K562 (cell line): ENCODE measurements around the gene CORIN. TPM values are rescaled to one million over a fixed set of nuclear protein-coding genes. Genes with fewer than 3 reads are reported as not detected.

Experiments
- ATAC-seq: fragments of 200-7000 bp; cut with Tn5 transposase; 3 replicates; pipeline ENCODE4 v1.9.1; 2020; ENCODE audit warnings: moderate library complexity
- BruUV-seq: library from RNA; stranded (reverse); fragments of 400-500 nt; replicated peaks from 2 replicates; lab custom pipeline; 2021; lab: Mats Ljungman, UMichigan
- CTCF ChIA-PET: fragments of 300-600 bp; formaldehyde crosslinking; extraction: SDS; loops from one replicate; lab custom pipeline; 2021; ENCODE audit warnings: low intra/inter-chr PET ratio; lab: Yijun Ruan, JAX
- POLR2A ChIA-PET: fragments of 300-600, 350-650 bp; sonication (Branson Sonifier 250); formaldehyde crosslinking; extraction: SDS; loops from one replicate; lab custom pipeline; 2021; ENCODE audit warnings: antibody characterized with exemption, inconsistent platforms; lab: Yijun Ruan, JAX
- DNase-seq, 4 experiments: peaks; one replicate each; pipeline versions ENCODE4 v3.0.0 to v3.0.0-alpha.2; 2011 to 2018; ENCODE audit warnings: low spot score in 3 of 4, mixed read lengths in 3 of 4; ENCODE audit errors: extremely low read depth in 1 of 4
- FAIRE-seq: peaks from 2 replicates; lab custom pipeline; 2011; peaks lifted over from hg19 to GRCh38; lab: Jason Lieb, UNC
- H2AFZ ChIP-seq: 2 replicates; pipeline ENCODE4 v1.6.0; 2011; ENCODE audit warnings: low read depth, low read length, control low read depth, inconsistent platforms
- H3K27ac ChIP-seq: fragments of 200-600 bp; 3 replicates; pipeline ENCODE4 v1.8.0; 2011; ENCODE audit warnings: low read depth, mild to moderate bottlenecking, control low read depth, inconsistent platforms, low read length, moderate library complexity, mixed read lengths; ENCODE audit errors: extremely low read depth
- H3K27me3 ChIP-seq, 2 experiments: fragments of 300-600 bp in 1 of 2; 2 replicates in 1 of 2; 3 replicates in 1 of 2; pipeline versions ENCODE4 v1.6.0 to v1.8.0; 2011; ENCODE audit warnings: inconsistent platforms in 2 of 2, low read length in 2 of 2, mild to moderate bottlenecking in 1 of 2, mixed read lengths in 1 of 2, moderate library complexity in 1 of 2; ENCODE audit not compliant: control insufficient read depth in 2 of 2, insufficient read depth in 2 of 2
- H3K36me3 ChIP-seq: fragments of 300-600 bp; 3 replicates; pipeline ENCODE4 v1.8.0; 2011; ENCODE audit warnings: mild to moderate bottlenecking, low read length, inconsistent platforms; ENCODE audit not compliant: control insufficient read depth, insufficient read depth
- H3K4me1 ChIP-seq, 2 experiments: fragments of 200-600 bp in 1 of 2; replicated peaks in 1 of 2; 2 replicates in 1 of 2; 3 replicates in 1 of 2; pipeline versions ENCODE4 v1.5.1 to v1.8.0; 2011; ENCODE audit warnings: inconsistent platforms in 2 of 2, low read length in 2 of 2, mild to moderate bottlenecking in 1 of 2, mixed read lengths in 1 of 2, moderate library complexity in 1 of 2; ENCODE audit not compliant: control insufficient read depth in 2 of 2, insufficient read depth in 2 of 2
- H3K4me2 ChIP-seq: 2 replicates; pipeline ENCODE4 v1.6.1; 2011; ENCODE audit warnings: low read length, control low read depth, inconsistent platforms, mixed read lengths; ENCODE audit not compliant: insufficient read depth
- H3K4me3 ChIP-seq: fragments of 200-600 bp; sonication (generic), shearing (Covaris generic); 2 replicates; pipeline ENCODE4 v1.5.1; 2016; ENCODE audit warnings: control low read depth, inconsistent platforms
- H3K79me2 ChIP-seq: fragments of 200-600 bp; 3 replicates; pipeline ENCODE4 v1.8.0; 2011; ENCODE audit warnings: low read length, inconsistent platforms; ENCODE audit not compliant: control insufficient read depth, insufficient read depth
- H3K9ac ChIP-seq, 2 experiments: 2 replicates each; pipeline versions ENCODE4 v1.6.0 to v1.6.1; 2011; ENCODE audit warnings: low read depth in 2 of 2, low read length in 2 of 2, control low read depth in 1 of 2, inconsistent platforms in 1 of 2, mild to moderate bottlenecking in 1 of 2, mixed read lengths in 1 of 2; ENCODE audit not compliant: insufficient read depth in 1 of 2
- H3K9me1 ChIP-seq: one replicate; pipeline ENCODE4 v1.6.0; 2011; ENCODE audit warnings: inconsistent platforms, mild to moderate bottlenecking, low read length, moderate library complexity; ENCODE audit not compliant: control insufficient read depth, insufficient read depth
- H3K9me3 ChIP-seq: replicated peaks from 2 replicates; pipeline ENCODE4 v1.5.1; 2011; ENCODE audit warnings: low read depth, low read length, inconsistent platforms; ENCODE audit not compliant: control insufficient read depth, insufficient read depth
- H4K20me1 ChIP-seq: replicated peaks from 2 replicates; pipeline ENCODE4 v1.6.1; 2011; ENCODE audit warnings: low read length, inconsistent platforms, mixed read lengths; ENCODE audit not compliant: control insufficient read depth, insufficient read depth
- DACH1 ChIP-seq: fragments of 450-650 bp; IDR thresholded peaks from 2 replicates; pipeline ENCODE4 v1.6.1; 2018; ENCODE audit not compliant: partially characterized antibody
- EP400 ChIP-seq: fragments of 450-650 bp; IDR thresholded peaks from 2 replicates; pipeline ENCODE4 v1.6.1; 2017; ENCODE audit warnings: antibody characterized with exemption, mild to moderate bottlenecking, moderate library complexity
- ETS2 ChIP-seq: IDR thresholded peaks from 2 replicates; pipeline ENCODE4 v1.6.1; 2016; ENCODE audit warnings: borderline replicate concordance, missing genetic modification characterization, mild to moderate bottlenecking, moderate library complexity, missing compliant biosample characterization; ENCODE audit not compliant: poor library complexity, severe bottlenecking
- GTF2B ChIP-seq: IDR thresholded peaks from 2 replicates; pipeline ENCODE4 v1.6.1; 2011; ENCODE audit not compliant: insufficient read length; ENCODE audit errors: extremely low read depth
- HLTF ChIP-seq: fragments of 450-650 bp; IDR thresholded peaks from 2 replicates; pipeline ENCODE4 v1.6.1; 2016
- MXD1 ChIP-seq: fragments of 250-450 bp; sonication (Bioruptor Pico); IDR thresholded peaks from 2 replicates; pipeline ENCODE4 v1.8.0; 2021; ENCODE audit warnings: borderline replicate concordance, mild to moderate bottlenecking, moderate library complexity; ENCODE audit not compliant: poor library complexity, severe bottlenecking
- TGIF2 ChIP-seq: sonication (generic); formaldehyde crosslinking; IDR thresholded peaks from 2 replicates; pipeline ENCODE4 v1.8.1; 2022; ENCODE audit warnings: mild to moderate bottlenecking, missing genetic modification reagents, moderate library complexity
- ZFP1 ChIP-seq: fragments of 450-650 bp; formaldehyde crosslinking; IDR thresholded peaks from 2 replicates; pipeline ENCODE4 v1.4.0; 2020; ENCODE audit warnings: mild to moderate bottlenecking, mixed read lengths
- ZFP91 ChIP-seq: sonication (generic); formaldehyde crosslinking; IDR thresholded peaks from 2 replicates; pipeline ENCODE4 v1.8.0; 2022; ENCODE audit warnings: mild to moderate bottlenecking, missing genetic modification reagents
- ZNF253 ChIP-seq: fragments of 250-450 bp; sonication (Bioruptor Pico); conservative IDR thresholded peaks from 2 replicates; pipeline ENCODE4 v1.6.1; 2021; ENCODE audit warnings: mild to moderate bottlenecking
- ZNF583 ChIP-seq: fragments of 250-450 bp; sonication (Bioruptor Pico); IDR thresholded peaks from 2 replicates; pipeline ENCODE4 v1.4.0; 2020
- ZNF644 ChIP-seq: fragments of 200-800 bp; sonication (Bioruptor generic); IDR thresholded peaks from 2 replicates; pipeline ENCODE4 v1.6.1; 2016; ENCODE audit warnings: low read depth, missing genetic modification characterization, missing compliant biosample characterization
- ZNF76 ChIP-seq: fragments of 250-450 bp; sonication (Bioruptor Pico); IDR thresholded peaks from 2 replicates; pipeline ENCODE4 v1.4.0; 2020; ENCODE audit warnings: mild to moderate bottlenecking, moderate library complexity, borderline replicate concordance
- WGBS: fragments of 100-300 bp; shearing (Covaris generic); methylation state at CpG from one replicate; pipeline ENCODE4 v1.1.6; 2016; ENCODE audit warnings: low coverage, mixed read lengths; ENCODE audit not compliant: insufficient coverage; ENCODE audit errors: missing lambda C conversion rate; 5-methylcytosine and 5-hydroxymethylcytosine counted together
- in situ Hi-C: fragments of 300-500 bp; cut with MboI; formaldehyde crosslinking; loops from 4 replicates; pipeline ENCODE4 v1.15.0; 2018; ENCODE audit warnings: inconsistent platforms, mixed read lengths
- intact Hi-C: fragments of 100-400 bp; cut with micrococcal nuclease; formaldehyde crosslinking; loops from 2 replicates; pipeline ENCODE4 v1.14.2; 2022
- polyA plus RNA-seq, 8 experiments: library from polyadenylated mRNA; depleted of rRNA in 4 of 8; stranded (reverse) in 5 of 8; unstranded in 3 of 8; fragments of >200 nt; fragmentation: Nextera tagmentation in 2 of 8; fragmentation: Illumina TruSeq in 1 of 8; extraction: Ambion mirVana in 2 of 8; extraction: Trizol in 1 of 8; gene quantifications; 2 replicates each; pipeline versions ENCODE4 v1.2.1 to v1.2.3, GENCODE V29; 2011 to 2014; ENCODE audit warnings: inconsistent platforms in 1 of 8, missing spikeins in 1 of 8
- total RNA-seq, 7 experiments: library from RNA; depleted of rRNA in 6 of 7; stranded (reverse); fragments of >200 nt in 6 of 7; fragmentation: Illumina TruSeq in 2 of 7; extraction: Trizol in 2 of 7; gene quantifications; 2 replicates each; pipeline versions ENCODE4 v1.2.1 to v1.2.3, GENCODE V29; 2011 to 2021; ENCODE audit warnings: low replicate concordance in 1 of 7

The CORIN gene
- total and polyA plus RNA-seq, 9 of the 15 experiments (the other 6 are each of a cell fraction or from before 2014, with no cell fraction given) = 0.04 to 0.31 (median 0.08) TPM; not detected in 4

GRCh38 chr4:47830265-47831025, 7.4 kb downstream of the CORIN start:
- ChIA-PET POLR2A (no interaction called here), CTCF (no interaction called here)
- no peak overlapping the region for H3K4me3 ChIP-seq
- no peaks in the 10 kb centered on the region for H3K9me1 ChIP-seq
- DNase-seq (no peak), FAIRE-seq (no peak), ATAC-seq (no peak)
- no peaks in the 10 kb centered on the region for H4K20me1 ChIP-seq
- no peaks in the 10 kb centered on the region for H3K79me2 ChIP-seq
- H3K9me3 ChIP-seq = no peaks in the 10 kb centered on the region
- intact Hi-C loops (no loop called here), in situ Hi-C loops (no loop called here)
- H3K27me3 ChIP-seq = peaks cover 0 to 4% of the 10 kb centered on the region in 2 experiments; a peak in 1 of 5 replicates
- no TSS peak for BruUV-seq
- WGBS = 11% methylated on average over 3 of the region's 3 CpGs
- no peak overlapping the region for H3K9ac ChIP-seq
- H3K27ac ChIP-seq = no peak overlapping the region
- no peak overlapping the region for H3K4me2 ChIP-seq
- H3K36me3 ChIP-seq = no peaks in the 10 kb centered on the region
- H2AFZ ChIP-seq = no peak overlapping the region
- no peaks in the 10 kb centered on the region for H3K4me1 ChIP-seq
- TF ChIP-seq ZNF76 (CRISPR knock-in tag) (no peak), HLTF (no peak), ZNF253 (CRISPR knock-in tag) (no peak), ETS2 (no peak), MXD1 (no peak), ZFP91 (CRISPR knock-in tag) (no peak), EP400 (no peak), ZNF644 (tag) (no peak), TGIF2 (no peak), ZFP1 (CRISPR knock-in tag) (no peak), GTF2B (no peak), ZNF583 (CRISPR knock-in tag) (no peak), DACH1 (no peak)
